ENCODE data around the gene SPX. TPM values are rescaled to one million over a fixed set of nuclear protein-coding genes. Genes with fewer than 3 reads are reported as not detected.

SPX gene
- total and polyA plus RNA-seq, 2 of the 8 experiments (the other 6 are each of a cell fraction or from before 2014, with no cell fraction given): 1.2 to 1.3 TPM

- H2AK5ac ChIP-seq (ENCODE audit: low read depth, low read length): no peak overlapping the region
- H3K14ac ChIP-seq (ENCODE audit: insufficient read length): no peak overlapping the region
- no peak overlapping the region for H4K91ac ChIP-seq (replicated peaks; ENCODE audit: insufficient read length, low read length)
- H3K4me3 ChIP-seq (ENCODE audit: extremely low read depth in 1 of 4, insufficient read depth in 2 of 4, low read depth in 3 of 4, low read length in 4 of 4): no peak overlapping the region
- H3K79me1 ChIP-seq (ENCODE audit: low read depth, low read length): no peaks in the 10 kb centered on the region
- no peak overlapping the region for H2BK12ac ChIP-seq (ENCODE audit: low read depth, low read length)
- H4K20me1 ChIP-seq (replicated peaks in 1 of 2; ENCODE audit: control insufficient read depth in 1 of 2, insufficient read depth in 2 of 2, low read length in 2 of 2): peaks cover 0 to 2% of the 10 kb centered on the region in 2 experiments
- H3K9me3 ChIP-seq (ENCODE audit: insufficient read depth in 2 of 2, low read depth in 1 of 2, low read length in 1 of 2): no peaks in the 10 kb centered on the region
- H4K5ac ChIP-seq (ENCODE audit: insufficient read length, low read depth, low read length): no peak overlapping the region
- no peaks in the 10 kb centered on the region for H3K27me3 ChIP-seq (replicated peaks in 1 of 4; ENCODE audit: control insufficient read depth in 3 of 4, extremely low read depth in 1 of 4, insufficient read depth in 3 of 4, low read length in 3 of 4)
- DNase-seq (ENCODE audit: low read depth in 1 of 2, low spot score in 2 of 2) (no peak), FAIRE-seq (no peak)
- 95% methylated on average over 9 of the region's 10 CpGs; no CpG with 5 or more reads in 1 of the 2 experiments for WGBS, 2 experiments (ENCODE audit: extremely low coverage in 1 of 2, insufficient coverage in 1 of 2, insufficient read length in 1 of 2, insufficient replicate concordance in 2 of 2, low coverage in 1 of 2, low lambda C conversion rate in 2 of 2, missing lambda C conversion rate in 1 of 2)
- no peak overlapping the region for H3K27ac ChIP-seq (ENCODE audit: low read depth, low read length)
- H3K36me3 ChIP-seq (ENCODE audit: control insufficient read depth in 2 of 4, insufficient read depth in 4 of 4, low read length in 3 of 4): peaks cover 0 to 50% (median 24%) of the 10 kb centered on the region in 4 experiments; a peak in 7 of 8 replicates
- no peak overlapping the region for H2BK15ac ChIP-seq (ENCODE audit: low read length)
- no peak overlapping the region for H2BK20ac ChIP-seq (ENCODE audit: low read length)
- H3K79me2 ChIP-seq (ENCODE audit: control insufficient read depth in 1 of 2, insufficient read depth in 2 of 2, low read length in 2 of 2): no peaks in the 10 kb centered on the region
- POLR2A ChIA-PET (ENCODE audit: partially characterized antibody): interaction anchor here (0.6 kb wide), 1 partner anchor 25 kb away, joined by 3 read pairs; no protein-coding TSS in a partner anchor
- H4K8ac ChIP-seq (ENCODE audit: extremely low read depth, insufficient read depth, low read length): no peak overlapping the region
- H3K23me2 ChIP-seq (ENCODE audit: low read depth, low read length): no peaks in the 10 kb centered on the region
- H3K56ac ChIP-seq (replicated peaks; ENCODE audit: insufficient read length, low read depth, low read length): no peak overlapping the region
- H3K18ac ChIP-seq (ENCODE audit: extremely low read depth, low read length): no peak overlapping the region
- H3K23ac ChIP-seq (ENCODE audit: insufficient read length): no peak overlapping the region
- no peaks in the 10 kb centered on the region for H3K4me1 ChIP-seq (replicated peaks in 1 of 4; ENCODE audit: control insufficient read depth in 3 of 4, insufficient read depth in 4 of 4, low read length in 3 of 4)
- H3K9ac ChIP-seq (replicated peaks in 1 of 4; ENCODE audit: extremely low read depth in 1 of 4, low read depth in 3 of 4, low read length in 3 of 4): no peak overlapping the region
- H2AFZ ChIP-seq (ENCODE audit: low read length): no peak overlapping the region
- TF ChIP-seq EGR1 (IDR thresholded peaks at IDR 0.05; ENCODE audit: borderline replicate concordance, low read depth, low read length): no peak
- no peak for TF ChIP-seq RFX5 (IDR thresholded peaks at IDR 0.05; ENCODE audit: borderline replicate concordance, low read depth, low read length)
- TF ChIP-seq FOSL1 (IDR thresholded peaks at IDR 0.05; ENCODE audit: insufficient read depth, low read depth, low read length): no peak
- H3K4ac ChIP-seq (replicated peaks; ENCODE audit: insufficient read length, low read depth, low read length): no peak overlapping the region
- H2BK120ac ChIP-seq (replicated peaks; ENCODE audit: low read depth, low read length): no peak overlapping the region
- H3K4me2 ChIP-seq (ENCODE audit: insufficient read depth in 1 of 2, low read depth in 2 of 2, low read length in 2 of 2): no peak overlapping the region
- H2BK5ac ChIP-seq (ENCODE audit: low read depth, low read length): no peak overlapping the region
- CTCF ChIA-PET (ENCODE audit: partially characterized antibody): interaction anchor here (1.0 to 1.6 kb wide), 2 partner anchors 27 to 166 kb away, joined by 5 to 9 read pairs; no protein-coding TSS in a partner anchor
These were observed 47.2 kb upstream of the SPX start for GRCh38 chr12:21478756-21479455.

All from H1 (cell line).